HG03060 (cell line): ENCODE measurements around the gene CNPPD1.
A peak's percentile ranks its signal among the peaks of the same experiment; 100 is the strongest.
"Not testable (repeated sequence)": the region's sequence is repeated elsewhere in the genome, so short reads cannot be mapped to it uniquely, and the experiment has no call there.

ENCODE experiments used
- ATAC-seq: cut with Tn5 transposase; IDR thresholded peaks from one replicate; pipeline ENCODE4 v1.9.1; 2021; ENCODE audit warnings: low read depth, moderate number of reproducible peaks; ENCODE audit not compliant: unreplicated experiment

Gene CNPPD1

GRCh38 chr2:219209236-219210195 is 32.8 kb upstream of the CNPPD1 start:
- no peak for ATAC-seq

- ATAC-seq, result no peak
These were observed 31.4 kb upstream of the CNPPD1 start for GRCh38 chr2:219207884-219208740.

DNA sequence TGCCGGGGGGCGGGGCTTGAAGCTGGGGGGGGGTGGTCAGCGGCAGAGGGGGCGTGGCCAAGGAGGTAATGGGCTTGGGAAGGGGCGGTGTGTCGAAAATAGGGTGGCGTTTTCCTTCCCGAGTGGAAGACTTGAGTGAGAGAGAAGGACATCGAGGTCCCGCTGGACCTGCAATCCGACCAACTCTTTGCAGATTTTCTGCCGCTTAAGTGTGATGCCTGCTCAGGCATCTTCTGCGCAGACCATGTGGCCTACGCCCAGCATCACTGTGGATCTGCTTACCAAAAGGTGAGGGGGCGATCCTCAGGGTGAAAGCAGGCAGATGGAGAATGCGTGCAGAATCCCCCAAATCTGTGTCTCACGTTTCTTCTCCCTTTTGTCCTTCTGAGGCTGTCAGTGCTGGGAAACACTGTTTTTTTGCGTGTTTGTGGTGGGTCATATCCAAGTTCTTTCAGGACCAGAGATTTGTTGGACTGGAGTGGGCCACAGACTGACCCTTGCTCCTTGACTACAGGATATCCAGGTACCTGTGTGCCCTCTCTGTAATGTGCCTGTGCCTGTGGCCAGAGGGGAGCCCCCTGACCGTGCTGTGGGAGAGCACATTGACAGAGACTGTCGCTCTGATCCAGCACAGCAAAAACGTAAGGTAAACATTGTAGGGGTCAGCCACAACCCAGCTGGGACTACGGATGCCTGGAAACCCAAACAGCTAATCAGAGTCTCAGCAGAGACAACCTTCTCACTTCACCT is 30.6 kb upstream of the CNPPD1 start:
- ATAC-seq, result no peak

DNA sequence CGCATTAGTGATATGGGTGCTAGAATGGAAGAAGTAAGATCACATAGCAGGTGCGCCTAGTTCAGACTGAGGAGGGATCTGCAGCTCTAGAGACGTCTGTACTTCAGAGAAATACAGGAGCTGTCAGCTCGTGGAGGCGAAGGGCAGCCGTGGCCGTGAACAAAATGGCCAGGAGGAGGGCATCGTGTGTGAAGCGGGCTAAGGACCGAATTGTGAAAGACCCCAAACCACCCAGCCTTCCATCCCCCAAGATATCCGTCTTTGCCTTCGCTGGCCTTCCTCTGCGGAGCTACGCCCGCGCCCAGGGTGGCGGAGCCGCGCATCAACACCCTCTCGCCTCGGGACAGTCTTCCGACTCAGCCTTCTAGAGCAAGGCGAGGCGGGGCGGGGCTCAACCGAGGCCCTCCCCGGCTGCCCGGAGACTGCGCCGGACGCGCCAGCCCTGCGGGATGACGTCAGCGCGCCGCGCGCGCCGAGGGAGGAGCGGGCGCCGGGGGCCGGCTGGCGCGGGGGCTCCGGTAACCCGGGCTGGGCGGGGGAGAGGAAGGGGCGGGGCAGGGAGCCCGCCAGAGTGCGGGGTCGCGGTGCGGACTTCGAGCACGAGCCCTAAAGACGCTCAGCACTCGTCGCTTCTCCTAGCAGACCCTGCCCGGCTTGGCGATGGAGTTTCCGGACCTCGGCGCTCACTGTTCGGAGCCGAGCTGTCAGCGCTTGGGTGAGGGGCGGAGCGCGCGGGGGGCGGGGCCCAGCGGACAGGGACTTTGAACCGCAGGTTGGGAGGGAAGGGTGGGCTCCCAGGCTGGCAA is 29.8 kb upstream of the CNPPD1 start, which contains the start of gene ZFAND2B:
Gene ZFAND2B (plus strand): TSS at position 455 of the 806 bp plus-strand sequence. CDS start 206 bp downstream, at position 661.
- peak; percentile 89 for ATAC-seq

DNA sequence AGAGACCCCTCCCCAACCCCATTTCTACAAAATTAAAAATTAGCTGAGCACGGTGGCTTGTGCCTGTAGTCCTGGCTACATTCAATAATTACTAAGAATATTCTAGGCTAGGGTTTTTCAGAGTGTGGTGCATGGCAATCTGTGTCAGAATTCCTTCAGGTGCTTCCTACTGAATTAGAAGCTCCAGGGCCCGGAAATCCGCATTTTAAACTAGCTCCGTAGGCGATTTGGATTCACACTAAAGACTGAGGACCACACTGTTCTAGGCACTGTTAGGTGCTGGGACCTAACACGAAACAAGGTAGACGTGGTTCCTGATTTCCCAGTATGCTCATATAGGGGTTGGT is 29.2 kb upstream of the CNPPD1 start:
- ATAC-seq, result no peak

DNA sequence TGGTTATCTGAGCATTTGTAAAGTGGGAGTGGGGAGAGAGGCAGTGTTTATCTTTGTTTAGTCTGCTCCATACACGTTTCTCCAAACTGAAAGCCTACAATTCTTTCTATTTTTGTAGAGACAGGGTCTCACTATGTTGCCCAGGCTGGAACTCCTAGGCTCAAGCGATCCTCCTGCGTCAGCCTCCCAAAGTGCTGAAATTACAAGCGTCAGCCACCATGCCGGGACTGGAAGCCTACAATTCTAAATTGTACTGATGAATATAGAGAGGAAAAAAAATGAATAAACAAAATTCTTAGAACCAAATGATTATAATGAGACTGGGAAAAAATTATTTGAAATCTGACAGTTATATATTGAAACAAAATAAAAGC is 28.4 kb upstream of the CNPPD1 start:
- ATAC-seq, result no peak

DNA sequence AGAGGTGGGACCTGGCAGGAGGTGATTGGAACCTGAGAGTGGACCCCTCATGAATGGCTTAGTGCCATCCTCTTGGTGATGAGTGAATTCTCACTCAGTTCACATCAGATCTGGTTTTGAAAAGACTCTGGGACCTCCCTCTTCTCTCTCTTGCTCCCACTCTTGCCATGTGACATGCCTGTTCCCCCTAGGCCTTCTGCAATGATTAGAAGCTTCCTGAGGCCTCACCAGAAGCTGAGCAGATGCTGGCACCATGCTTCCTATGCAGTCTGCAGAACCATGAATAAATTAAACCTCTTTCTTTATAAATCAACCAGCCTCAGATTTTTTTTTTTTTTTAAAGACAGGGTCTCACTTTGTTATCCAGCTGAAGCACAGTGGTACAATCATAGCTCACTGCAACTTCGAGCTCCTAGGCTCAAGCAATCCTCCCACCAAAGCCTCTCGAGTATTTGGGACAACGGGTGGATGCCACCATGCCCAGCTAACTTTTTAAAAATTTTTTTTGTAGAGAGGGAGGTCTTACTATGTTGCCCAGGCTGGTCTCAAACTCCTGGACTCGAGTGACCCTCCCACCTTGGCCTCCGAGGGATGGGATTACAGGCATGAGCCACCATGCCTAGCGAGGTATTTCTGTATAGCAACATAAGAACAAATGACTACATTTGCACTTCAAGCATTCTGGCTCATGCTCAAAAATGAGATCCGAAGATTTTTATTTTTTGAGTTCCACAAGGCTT is 27.9 kb upstream of the CNPPD1 start:
- no peak for ATAC-seq

- not testable (repeated sequence) for ATAC-seq
These were observed 24.6 kb upstream of the CNPPD1 start for GRCh38 chr2:219201331-219201730.

- ATAC-seq, result not testable (repeated sequence)
These were observed 24.0 kb upstream of the CNPPD1 start for GRCh38 chr2:219200502-219201326.

DNA sequence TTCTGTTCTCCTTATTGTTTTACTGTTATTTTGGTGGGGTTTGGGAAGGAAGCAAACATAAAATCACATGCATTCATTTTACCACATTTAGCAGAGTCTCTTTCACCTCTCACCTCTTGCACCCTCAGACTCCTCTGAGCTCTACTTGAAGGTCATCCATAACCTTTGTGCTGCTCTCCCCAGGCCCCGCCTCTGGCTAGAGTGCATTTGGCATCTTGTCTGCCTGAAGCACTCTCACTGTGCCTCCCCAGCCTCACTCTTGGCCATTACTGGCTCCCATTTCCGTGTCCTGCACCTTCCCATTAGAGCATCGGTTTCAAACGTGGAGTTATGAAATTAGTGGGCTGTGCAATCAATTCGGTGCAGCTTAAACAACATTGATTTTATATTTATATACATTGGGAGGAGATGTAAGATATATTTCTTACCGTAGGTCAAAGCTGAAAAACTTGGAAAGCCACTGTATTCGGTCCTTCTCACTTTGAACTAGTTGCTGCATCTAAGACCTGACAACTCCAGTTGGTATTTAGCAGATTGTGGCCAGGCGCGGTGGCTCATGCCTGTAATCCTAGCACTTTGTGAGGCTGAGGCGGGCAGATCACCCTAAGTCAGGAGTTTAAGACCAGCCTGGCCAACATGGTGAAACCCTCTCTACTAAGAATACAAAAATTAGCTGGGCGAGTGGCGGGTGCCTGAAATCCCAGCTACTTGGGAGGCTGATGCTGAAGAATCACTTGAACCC is 22.9 kb upstream of the CNPPD1 start:
- no peak for ATAC-seq

DNA sequence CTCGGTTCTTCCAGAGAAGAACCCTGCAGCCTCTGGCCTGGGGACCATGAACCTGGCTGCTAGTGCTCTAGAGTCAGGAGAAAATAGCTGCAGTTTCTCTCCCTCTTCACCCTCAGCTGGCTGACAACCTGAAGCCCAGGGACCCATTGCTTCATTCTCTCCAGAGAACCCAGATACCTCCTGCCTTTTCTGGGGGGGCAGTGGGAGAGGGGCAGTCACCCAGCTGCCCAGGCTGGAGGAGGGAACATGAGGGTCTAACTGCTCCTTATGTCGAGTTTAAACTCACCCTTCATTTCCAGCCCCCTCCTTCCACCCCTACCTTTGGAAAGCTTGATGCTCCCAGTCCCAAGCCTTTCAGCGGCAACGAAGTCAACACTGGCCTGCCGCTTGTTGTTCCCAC is 22.2 kb upstream of the CNPPD1 start:
- ATAC-seq, result no peak

DNA sequence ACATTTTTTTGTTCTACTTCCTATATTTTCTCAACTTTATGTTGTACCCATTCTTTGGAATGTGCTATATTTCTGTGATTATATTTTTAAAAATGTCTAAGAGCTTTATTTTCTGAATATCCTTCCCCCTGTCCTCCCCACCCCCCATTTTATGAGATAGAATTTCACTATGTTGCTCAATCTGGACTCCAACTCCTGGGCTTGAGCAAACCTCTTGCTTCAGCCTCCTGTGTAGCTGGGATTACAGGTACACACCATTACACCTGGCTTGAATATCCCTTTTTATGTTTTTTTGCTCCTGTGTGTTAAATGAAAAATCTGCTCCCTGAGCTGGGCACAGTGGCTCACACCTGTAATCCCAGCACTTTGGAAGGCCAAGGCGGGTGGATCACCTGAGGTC is 20.7 kb upstream of the CNPPD1 start:
- ATAC-seq, result no peak

- no peak for ATAC-seq
These were observed 10.2 kb upstream of the CNPPD1 start for GRCh38 chr2:219186754-219187456.

DNA sequence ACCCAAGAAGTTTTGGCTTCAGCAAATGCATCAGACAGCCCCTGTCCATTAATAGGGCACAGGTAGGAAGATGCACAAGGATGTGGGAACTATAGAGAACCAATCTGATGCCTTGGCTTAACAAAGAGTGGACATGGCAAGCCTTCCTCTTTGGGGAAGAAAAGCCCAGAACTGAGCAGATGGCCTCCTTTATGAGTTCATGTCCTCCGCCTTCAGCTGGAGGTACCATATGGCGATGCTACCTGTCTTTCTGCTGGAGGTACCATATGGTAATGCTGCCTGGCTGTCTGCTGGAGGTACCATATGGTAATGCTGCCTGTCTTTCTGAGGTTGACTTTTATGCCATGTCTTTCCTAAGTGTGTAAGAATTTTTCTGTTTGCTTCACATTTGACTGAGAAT is 7.4 kb upstream of the CNPPD1 start:
- ATAC-seq, result no peak

- ATAC-seq, result no peak
These were observed 6.5 kb upstream of the CNPPD1 start for GRCh38 chr2:219183151-219183772.

GRCh38 chr2:219182331-219183150 is 5.8 kb upstream of the CNPPD1 start:
- no peak for ATAC-seq
